Left lobe of liver (tissue), 1 donor: Measurements from ENCODE around the gene SEC16A. TPM values are rescaled to one million over a fixed set of nuclear protein-coding genes. Genes with fewer than 3 reads are reported as not detected.

Experiments
- total RNA-seq: library from RNA; stranded (reverse); gene quantifications from one replicate; pipeline ENCODE4 v1.2.1, GENCODE V29; 2021
- donor health status: DM: no; HTN: yes; CAD: no.

Gene SEC16A
- total RNA-seq, 1 donor from 2014 or later: 71.8 TPM

Other genes starting within 250 kb of the SEC16A start
- 4.7 TPM for gene QSOX2, start 237.2 kb downstream of the SEC16A start, total RNA-seq
- gene CCDC187, start 178.9 kb downstream of the SEC16A start, total RNA-seq: 0.03 TPM
- gene GPSM1, start 155.5 kb downstream of the SEC16A start, total RNA-seq: 4.8 TPM
- gene DNLZ, start 119.3 kb downstream of the SEC16A start, total RNA-seq: 13.8 TPM
- 2.1 TPM for gene CARD9, start 109.4 kb downstream of the SEC16A start, total RNA-seq
- 7.2 TPM for gene SNAPC4, start 82.9 kb downstream of the SEC16A start, total RNA-seq
- gene ENTR1, start 72.4 kb downstream of the SEC16A start, total RNA-seq: 39.5 TPM
- 59.3 TPM for gene PMPCA, start 72.4 kb downstream of the SEC16A start, total RNA-seq
- 8.8 TPM for gene INPP5E, start 43.2 kb downstream of the SEC16A start, total RNA-seq
- 31.9 TPM for gene NOTCH1, start 63.0 kb upstream of the SEC16A start, total RNA-seq
- gene EGFL7, start 179.9 kb upstream of the SEC16A start, total RNA-seq: 42.3 TPM
- gene AGPAT2, start 204.4 kb upstream of the SEC16A start, total RNA-seq: 213 TPM
- gene DIPK1B, start 229.5 kb upstream of the SEC16A start, total RNA-seq: 3.0 TPM